ENCODE measurements around the gene NRG3. TPM values are rescaled to one million over a fixed set of nuclear protein-coding genes. Genes with fewer than 3 reads are reported as not detected.

Gene NRG3
- total RNA-seq, 1 donor from 2014 or later: 2.6 TPM

- no peaks in the 10 kb centered on the region for H3K27me3 ChIP-seq (ENCODE audit: low read depth)
- TF ChIP-seq CTCF (IDR thresholded peaks at IDR 0.05): no peak
- H3K9me3 ChIP-seq: no peaks in the 10 kb centered on the region
- DNase-seq (no peak), ATAC-seq (no peak)
- no peaks in the 10 kb centered on the region for H3K4me1 ChIP-seq
- intact Hi-C loops (cut with DNase I): no loop called here
- H3K27ac ChIP-seq: no peak overlapping the region
- H3K4me3 ChIP-seq: no peak overlapping the region
- no peaks in the 10 kb centered on the region for H3K36me3 ChIP-seq
Observed at GRCh38 chr10:82643076-82643475, 768.1 kb downstream of the NRG3 start.

- H3K36me3 ChIP-seq: no peaks in the 10 kb centered on the region
- TF ChIP-seq CTCF (IDR thresholded peaks at IDR 0.05): no peak
- ATAC-seq: no peak
- H3K27me3 ChIP-seq (ENCODE audit: low read depth): no peaks in the 10 kb centered on the region
- H3K4me1 ChIP-seq: no peaks in the 10 kb centered on the region
- intact Hi-C loops (cut with DNase I): no loop called here
- no peak overlapping the region for H3K4me3 ChIP-seq
- H3K9me3 ChIP-seq: no peaks in the 10 kb centered on the region
- no peak overlapping the region for H3K27ac ChIP-seq
- DNase-seq: no peak
Observed at GRCh38 chr10:82643601-82644000, 768.6 kb downstream of the NRG3 start.

GRCh38 chr10:82645221-82645620 is 770.2 kb downstream of the NRG3 start:
- no peak for TF ChIP-seq CTCF (IDR thresholded peaks at IDR 0.05)
- DNase-seq (no peak), ATAC-seq (no peak)
- intact Hi-C loops (cut with DNase I): no loop called here
- no peaks in the 10 kb centered on the region for H3K9me3 ChIP-seq
- no peaks in the 10 kb centered on the region for H3K27me3 ChIP-seq (ENCODE audit: low read depth)
- H3K27ac ChIP-seq: no peak overlapping the region
- no peaks in the 10 kb centered on the region for H3K36me3 ChIP-seq
- H3K4me1 ChIP-seq: no peaks in the 10 kb centered on the region
- H3K4me3 ChIP-seq: no peak overlapping the region

- H3K4me1 ChIP-seq: no peaks in the 10 kb centered on the region
- TF ChIP-seq CTCF (IDR thresholded peaks at IDR 0.05): no peak
- ATAC-seq (no peak), DNase-seq (no peak)
- H3K27ac ChIP-seq: no peak overlapping the region
- no peaks in the 10 kb centered on the region for H3K36me3 ChIP-seq
- no peak overlapping the region for H3K4me3 ChIP-seq
- intact Hi-C loops (cut with DNase I): no loop called here
- H3K27me3 ChIP-seq (ENCODE audit: low read depth): no peaks in the 10 kb centered on the region
- no peaks in the 10 kb centered on the region for H3K9me3 ChIP-seq
Observed at GRCh38 chr10:82653244-82654155, 778.5 kb downstream of the NRG3 start.

- Histone ChIP-seq H3K27ac (no peak overlapping the region), H3K27me3 (ENCODE audit: low read depth) (no peaks in the 10 kb centered on the region), H3K9me3 (no peaks in the 10 kb centered on the region), H3K4me3 (no peak overlapping the region), H3K36me3 (no peaks in the 10 kb centered on the region), H3K4me1 (no peaks in the 10 kb centered on the region)
- TF ChIP-seq CTCF (IDR thresholded peaks at IDR 0.05): no peak
- ATAC-seq (no peak), DNase-seq (no peak)
- intact Hi-C loops (cut with DNase I): no loop called here
Observed at GRCh38 chr10:82660205-82660604, 785.2 kb downstream of the NRG3 start.
